GM18502 (cell line): ENCODE results near the gene PGAP2.
"Not testable (repeated sequence)": the region's sequence is repeated elsewhere in the genome, so short reads cannot be mapped to it uniquely, and the experiment has no call there.

Experiments
- ATAC-seq: cut with Tn5 transposase; IDR thresholded peaks from one replicate; pipeline ENCODE4 v1.9.1; 2021; ENCODE audit warnings: mild to moderate bottlenecking; ENCODE audit not compliant: unreplicated experiment, poor library complexity

Gene PGAP2

DNA sequence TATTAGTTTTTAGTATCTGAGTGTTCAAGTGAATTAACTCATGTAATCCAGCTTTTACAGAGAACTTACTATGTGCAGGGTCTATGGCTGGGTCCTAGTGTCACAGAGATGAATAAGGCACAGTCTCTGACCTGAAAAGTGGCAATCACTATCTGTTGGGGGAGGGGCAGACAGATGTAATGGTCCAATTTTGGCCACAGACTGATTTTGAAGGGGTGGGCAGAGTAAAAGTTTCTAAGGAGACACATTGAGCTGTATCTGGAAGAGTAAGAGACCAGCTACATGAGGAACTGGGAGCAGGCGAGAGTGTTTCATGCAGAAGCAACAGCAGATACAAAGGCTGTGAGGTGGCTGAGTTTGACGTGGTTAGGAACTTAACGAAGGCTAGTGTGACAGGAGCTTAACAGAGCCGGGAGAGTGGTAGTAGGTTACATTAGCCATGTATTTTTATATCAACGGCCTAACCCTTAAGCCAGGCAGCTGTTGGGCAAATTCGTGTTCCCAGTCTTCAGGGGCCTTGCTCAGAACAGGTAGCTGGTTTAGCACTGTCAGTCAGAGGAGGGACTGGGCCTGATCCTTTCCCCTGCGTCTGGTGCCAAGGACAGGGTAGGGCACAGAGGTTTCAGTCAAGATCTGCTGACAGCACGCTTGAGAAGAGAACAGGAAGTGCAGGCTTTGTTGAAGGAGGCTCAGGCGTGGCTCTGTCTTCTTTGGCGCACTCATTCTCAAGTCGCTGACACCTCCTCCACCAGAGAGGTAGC is 45.7 kb downstream of the PGAP2 start:
- ATAC-seq: peak; percentile 48

GRCh38 chr11:3854660-3854976 is 46.3 kb downstream of the PGAP2 start:
- ATAC-seq: no peak

GRCh38 chr11:3854977-3855807 is 46.8 kb downstream of the PGAP2 start, which contains the start of gene STIM1:
TSS of gene STIM1 (plus strand) at chr11:3855664. CDS start at chr11:3856271, 607 bp downstream.
- ATAC-seq: peak; percentile 64

DNA sequence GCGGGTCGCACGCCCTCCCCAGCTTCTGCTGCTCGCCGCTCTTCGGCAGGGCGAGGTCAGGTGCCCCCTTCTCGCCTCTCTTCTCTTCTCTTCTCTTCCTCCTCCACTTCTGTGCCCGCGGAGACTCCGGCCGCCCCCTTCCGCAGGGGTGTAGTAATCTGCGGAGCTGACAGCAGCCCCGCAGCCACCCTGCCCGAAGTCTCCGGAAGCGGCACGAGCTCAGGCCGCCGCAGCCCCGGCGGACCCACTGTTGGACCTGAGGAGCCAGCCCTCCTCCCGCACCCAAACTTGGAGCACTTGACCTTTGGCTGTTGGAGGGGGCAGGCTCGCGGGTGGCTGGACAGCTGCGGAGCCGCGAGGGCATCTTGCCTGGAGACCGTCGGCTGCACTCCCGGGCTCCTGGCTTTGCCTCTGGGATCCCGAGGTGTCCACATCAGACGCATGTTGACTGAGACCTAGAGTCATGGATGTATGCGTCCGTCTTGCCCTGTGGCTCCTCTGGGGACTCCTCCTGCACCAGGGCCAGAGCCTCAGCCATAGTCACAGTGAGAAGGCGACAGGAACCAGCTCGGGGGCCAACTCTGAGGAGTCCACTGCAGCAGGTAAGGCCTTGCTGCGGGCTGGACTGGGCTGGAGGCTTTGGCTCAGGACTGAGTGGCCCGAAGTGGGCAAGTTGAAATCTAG is 47.6 kb downstream of the PGAP2 start:
- peak; percentile 15 for ATAC-seq

- ATAC-seq: no peak
Observed at GRCh38 chr11:3856856-3857553, 48.6 kb downstream of the PGAP2 start.

DNA sequence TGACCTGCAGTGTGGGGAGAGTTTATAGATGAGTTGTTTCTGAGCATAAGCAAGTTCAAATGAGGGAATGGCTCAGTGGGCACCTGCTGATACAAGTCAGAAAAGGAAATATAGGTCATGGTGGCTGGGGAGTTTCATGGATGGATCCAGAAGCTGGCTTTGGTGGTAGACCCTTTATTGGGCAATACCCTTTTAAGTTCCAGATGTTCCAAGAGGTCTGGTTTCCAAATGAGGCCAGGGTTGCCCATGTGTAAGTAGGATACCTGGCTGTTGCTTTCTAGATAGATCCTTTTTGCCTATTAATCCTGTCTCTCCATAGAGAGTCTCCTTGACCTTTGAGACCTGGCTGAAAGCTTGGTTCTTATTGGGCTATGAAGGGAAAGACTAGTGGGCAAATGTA is 49.3 kb downstream of the PGAP2 start:
- ATAC-seq: no peak

GRCh38 chr11:3859373-3859881 is 51.1 kb downstream of the PGAP2 start:
- ATAC-seq: peak; percentile 38

DNA sequence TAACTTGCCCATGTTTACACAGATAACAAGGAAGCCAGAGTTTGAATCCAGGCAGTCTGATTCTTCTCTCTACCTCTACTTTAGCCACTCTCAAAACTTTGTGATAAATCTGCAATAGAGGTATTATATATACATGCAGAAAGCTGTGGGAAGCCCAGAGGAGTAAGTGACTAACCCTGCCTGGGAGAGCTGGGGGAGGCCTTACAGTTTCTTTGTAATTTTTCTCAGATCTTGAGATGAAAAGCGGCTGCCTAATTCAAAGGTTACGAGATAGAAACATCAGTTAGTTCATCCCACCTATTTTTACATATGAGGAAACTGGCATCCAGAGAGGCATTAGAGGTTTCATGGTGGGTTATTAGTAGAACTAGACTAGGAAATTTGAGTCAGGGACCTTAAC is 52.0 kb downstream of the PGAP2 start:
- no peak for ATAC-seq

DNA sequence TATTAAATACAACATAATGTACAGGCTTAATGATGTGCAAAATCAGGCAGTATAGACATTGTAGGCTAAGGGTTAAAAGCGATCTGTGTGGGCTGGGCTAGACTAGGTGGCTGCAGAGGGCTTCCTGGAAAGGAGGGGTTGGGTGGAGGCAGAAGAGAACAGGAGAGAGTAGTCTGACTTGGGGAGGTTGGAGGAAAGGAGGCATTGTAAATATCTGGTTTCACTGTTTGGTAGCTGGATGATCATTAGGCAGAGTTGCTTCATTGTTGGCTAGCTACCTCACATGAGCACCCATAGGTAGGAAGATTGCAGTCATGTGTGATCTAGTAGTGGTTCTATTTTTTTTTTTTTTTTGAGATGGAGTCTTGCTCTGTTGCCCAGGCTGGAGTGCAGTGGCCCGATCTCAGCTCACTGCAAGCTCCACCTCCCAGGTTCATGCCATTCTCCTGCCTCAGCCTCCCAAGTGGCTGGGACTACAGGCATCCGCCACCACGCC is 52.6 kb downstream of the PGAP2 start:
- not testable (repeated sequence) for ATAC-seq

GRCh38 chr11:3861683-3862082 is 53.3 kb downstream of the PGAP2 start:
- no peak for ATAC-seq

DNA sequence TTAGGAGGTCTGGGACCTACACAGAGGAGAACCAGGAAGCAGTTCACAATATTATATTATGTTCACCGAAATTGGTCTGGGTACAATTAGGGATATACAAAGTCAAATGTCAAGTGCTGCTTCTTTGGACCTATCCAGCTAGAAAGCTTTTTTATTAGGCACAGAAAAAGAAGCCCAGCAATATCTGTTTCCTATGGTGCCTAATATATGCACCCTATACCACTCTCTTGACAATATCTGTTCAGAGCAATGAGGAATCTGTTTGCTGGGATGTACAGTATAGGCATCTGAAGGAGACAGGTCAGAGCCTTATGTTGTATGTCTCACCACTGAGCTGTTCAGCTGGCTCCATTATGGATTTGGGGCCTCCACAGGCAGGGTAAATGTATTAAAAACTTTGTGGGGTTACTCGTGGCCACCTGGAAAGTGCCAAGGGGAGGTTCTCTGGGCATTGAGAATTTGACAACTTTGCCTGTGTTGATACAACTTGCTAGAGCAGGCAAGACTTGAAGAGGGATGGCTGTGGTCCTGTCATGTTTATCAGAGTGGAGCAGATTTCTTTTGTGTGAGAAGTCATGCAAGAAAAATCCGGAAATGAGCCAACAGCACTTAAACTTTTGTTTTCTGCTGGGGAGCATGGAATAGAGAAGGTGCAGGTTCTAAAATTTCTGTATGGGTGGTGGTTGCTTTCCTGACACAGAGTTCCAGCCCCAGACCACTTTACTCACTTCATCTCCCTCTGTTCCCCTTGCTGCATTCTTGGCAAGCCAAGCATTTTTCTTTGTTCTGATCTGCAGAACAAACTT is 57.2 kb downstream of the PGAP2 start:
- no peak for ATAC-seq

- peak; percentile 42 for ATAC-seq
Observed at GRCh38 chr11:3866206-3866605, 57.8 kb downstream of the PGAP2 start.

DNA sequence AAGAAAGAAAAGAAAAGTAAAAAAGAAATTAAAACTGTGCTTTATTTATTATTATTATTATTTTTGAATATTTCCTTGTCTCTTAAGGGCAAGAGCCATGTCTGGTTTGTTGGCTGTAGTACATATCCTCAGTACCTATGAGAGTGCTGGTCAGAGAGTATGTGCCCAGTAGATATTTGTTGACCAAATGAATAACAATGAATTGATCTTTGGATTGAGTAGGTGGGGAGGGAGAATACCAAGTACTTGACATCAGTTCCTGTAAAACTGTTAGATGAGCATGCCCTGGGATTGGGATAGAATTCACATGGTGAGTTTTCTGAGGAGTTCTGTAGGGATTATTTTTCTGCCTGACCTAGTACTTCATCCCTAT is 58.5 kb downstream of the PGAP2 start:
- ATAC-seq: no peak

GRCh38 chr11:3867209-3868091 is 59.1 kb downstream of the PGAP2 start:
- ATAC-seq: peak; percentile 69

DNA sequence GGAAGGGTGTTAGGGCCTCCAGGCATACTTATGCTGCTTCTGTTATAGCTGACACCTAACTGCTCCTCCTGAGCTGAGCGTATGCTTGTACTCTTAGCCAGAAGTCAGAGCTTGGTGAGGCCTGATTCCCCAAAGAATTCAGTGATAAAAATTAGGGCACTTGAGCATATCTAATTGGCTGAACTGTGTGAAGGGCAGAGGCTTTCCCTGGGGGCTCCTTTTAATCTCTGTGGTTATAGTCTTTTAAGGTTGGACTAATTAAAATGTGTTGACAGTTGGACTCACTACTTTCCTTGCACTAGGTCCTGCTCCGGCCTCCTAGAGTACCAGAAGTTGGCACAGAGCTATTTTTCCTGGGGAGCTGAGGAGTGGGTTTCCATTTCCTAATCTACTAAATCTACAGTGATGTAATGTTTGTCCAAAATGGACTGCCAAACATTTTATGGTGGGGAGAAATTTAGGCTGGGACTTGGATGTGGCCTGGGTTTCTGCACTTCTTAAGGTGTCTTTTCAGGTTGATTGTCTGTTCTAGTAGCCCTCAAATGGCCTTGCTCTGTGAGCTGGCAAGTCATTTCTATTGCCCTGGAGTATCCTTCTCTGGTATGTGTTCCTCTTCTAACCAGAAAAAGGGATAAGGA is 65.5 kb downstream of the PGAP2 start:
- no peak for ATAC-seq
